Stimulated activated naive CD8-positive, alpha-beta T cell treated with anti-CD3 and anti-CD28 coated beads, Interleukin-15, amount 100 ng/mL, for 72 hours (primary cell): ENCODE data around the gene ABCB10.
"Not testable (repeated sequence)": the region's sequence is repeated elsewhere in the genome, so short reads cannot be mapped to it uniquely, and the experiment has no call there.

ENCODE experiments used
- ATAC-seq: fragments of 150-1000 bp; cut with Tn5 transposase; 2 replicates; pipeline ENCODE4 v1.10.0; 2021; ENCODE audit warnings: mild to moderate bottlenecking, moderate library complexity
- DNase-seq, 2 donors: peaks; one replicate each; pipeline ENCODE4 v3.0.0; 2021 to 2022
- H3K27ac Mint-ChIP-seq, 2 donors: one replicate each; pipeline ENCODE4 v1.8.0; 2022; ENCODE audit warnings: mild to moderate bottlenecking in 2 of 2, mixed read lengths in 2 of 2, moderate library complexity in 2 of 2
- H3K27me3 Mint-ChIP-seq: one replicate; pipeline ENCODE4 v1.8.0; 2022; ENCODE audit warnings: mixed read lengths
- H3K4me1 Mint-ChIP-seq: one replicate; pipeline ENCODE4 v1.8.0; 2022; ENCODE audit warnings: mild to moderate bottlenecking, mixed read lengths
- H3K4me3 Mint-ChIP-seq, 2 donors: one replicate each; pipeline ENCODE4 v1.8.0; 2022; ENCODE audit warnings: mild to moderate bottlenecking in 2 of 2, mixed read lengths in 2 of 2, moderate library complexity in 1 of 2
- H3K9me3 Mint-ChIP-seq, 2 donors: one replicate each; pipeline ENCODE4 v1.8.0; 2022; ENCODE audit warnings: mixed read lengths in 2 of 2

The ABCB10 gene

GRCh38 chr1:229478852-229479251 is 79.7 kb downstream of the ABCB10 start:
- no peaks in the 10 kb centered on the region for H3K27me3 Mint-ChIP-seq
- ATAC-seq (no peak), DNase-seq (no peak)
- H3K9me3 Mint-ChIP-seq, result no peaks in the 10 kb centered on the region
- H3K27ac Mint-ChIP-seq, result no peak overlapping the region
- H3K4me3 Mint-ChIP-seq, result no peak overlapping the region
- peaks cover 10% of the 10 kb centered on the region for H3K4me1 Mint-ChIP-seq

- not testable (repeated sequence) for ATAC-seq, H3K27ac Mint-ChIP-seq, H3K4me3 Mint-ChIP-seq, DNase-seq, H3K9me3 Mint-ChIP-seq, H3K27me3 Mint-ChIP-seq
- peaks cover 10% of the 10 kb centered on the region for H3K4me1 Mint-ChIP-seq
Measured at GRCh38 chr1:229475859-229476258, 82.6 kb downstream of the ABCB10 start.

- H3K9me3 Mint-ChIP-seq, result no peaks in the 10 kb centered on the region
- DNase-seq (no peak), ATAC-seq (no peak)
- H3K27me3 Mint-ChIP-seq, result no peaks in the 10 kb centered on the region
- no peak overlapping the region for H3K27ac Mint-ChIP-seq
- H3K4me3 Mint-ChIP-seq, result no peak overlapping the region
- H3K4me1 Mint-ChIP-seq, result peaks cover 6% of the 10 kb centered on the region
Measured at GRCh38 chr1:229474509-229474908, 84.0 kb downstream of the ABCB10 start.

- H3K4me1 Mint-ChIP-seq, result peaks cover 6% of the 10 kb centered on the region
- no peak for DNase-seq
- ATAC-seq, result no peak
- no peak overlapping the region for H3K4me3 Mint-ChIP-seq
- no peaks in the 10 kb centered on the region for H3K27me3 Mint-ChIP-seq
- H3K27ac Mint-ChIP-seq, result peak overlapping the region in 1 of 2 donors; percentile 21
- no peaks in the 10 kb centered on the region for H3K9me3 Mint-ChIP-seq
Measured at GRCh38 chr1:229471175-229471574, 87.3 kb downstream of the ABCB10 start.

- DNase-seq, result no peak
- ATAC-seq, result no peak
- no peaks in the 10 kb centered on the region for H3K9me3 Mint-ChIP-seq
- H3K27ac Mint-ChIP-seq, result no peak overlapping the region
- peaks cover 6% of the 10 kb centered on the region for H3K4me1 Mint-ChIP-seq
- no peaks in the 10 kb centered on the region for H3K27me3 Mint-ChIP-seq
- no peak overlapping the region for H3K4me3 Mint-ChIP-seq
Measured at GRCh38 chr1:229470406-229471043, 88.0 kb downstream of the ABCB10 start.

GRCh38 chr1:229466887-229467286 is 91.6 kb downstream of the ABCB10 start:
- H3K27ac Mint-ChIP-seq, result no peak overlapping the region
- H3K9me3 Mint-ChIP-seq, result no peaks in the 10 kb centered on the region
- DNase-seq, result no peak
- no peak for ATAC-seq
- H3K4me1 Mint-ChIP-seq, result peaks cover 6% of the 10 kb centered on the region
- no peaks in the 10 kb centered on the region for H3K27me3 Mint-ChIP-seq
- no peak overlapping the region for H3K4me3 Mint-ChIP-seq
